Tracheal epithelial cell (primary cell): ENCODE data around the gene GGTLC2. TPM values are rescaled to one million over a fixed set of nuclear protein-coding genes. Genes with fewer than 3 reads are reported as not detected.

ENCODE experiments used
- total RNA-seq: library from RNA; depleted of rRNA; stranded (reverse); fragments of >200 nt; gene quantifications from 2 replicates; pipeline ENCODE4 v1.2.1, GENCODE V29; 2014

Gene GGTLC2
- total RNA-seq = not detected in 2 replicates

GRCh38 chr22:22644314-22644713, at the start of gene GGTLC2:
GGTLC2 (plus strand) TSS chr22:22644614; CDS start chr22:22646346, 1,732 bp downstream.

Other genes starting within 250 kb of the GGTLC2 start
- 0.21 and 0.24 TPM in 2 replicates for gene ZNF280B, start 135.9 kb upstream of the GGTLC2 start, total RNA-seq
- gene ZNF280A, start 124.3 kb upstream of the GGTLC2 start, total RNA-seq = not detected in 2 replicates
- gene PRAME, start 85.3 kb upstream of the GGTLC2 start, total RNA-seq = 0.48 TPM in 1 of 2 replicates, not detected in the other
- not detected in 2 replicates for gene IGLL5, start 243.2 kb downstream of the GGTLC2 start, total RNA-seq